Measurements from ENCODE around the gene DOK4. TPM values are rescaled to one million over a fixed set of nuclear protein-coding genes. Genes with fewer than 3 reads are reported as not detected.

The DOK4 gene
- total RNA-seq, 4 donors from 2014 or later = 16.6 to 36.6 (median 26.6) TPM

DNA sequence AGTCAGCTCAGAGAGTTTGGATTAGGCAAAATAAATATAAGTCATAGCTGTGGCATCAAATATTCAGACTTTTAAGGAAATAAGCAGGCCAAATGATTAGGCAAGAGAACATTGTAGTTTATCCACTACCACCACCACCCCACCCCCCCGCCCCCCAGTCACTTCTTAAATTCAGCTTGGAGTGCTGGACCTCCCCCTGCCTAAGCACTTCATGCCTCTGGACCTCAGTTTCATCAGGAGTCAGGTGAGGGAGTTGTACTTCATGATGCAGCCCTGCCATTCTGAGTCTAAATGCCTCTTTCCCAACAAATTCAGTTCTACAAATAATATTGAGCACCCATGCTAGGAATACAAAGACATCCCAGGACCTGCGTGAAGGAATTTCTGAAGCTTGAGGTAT is 21.8 kb downstream of the DOK4 start:
- TF ChIP-seq POLR2AphosphoS5 (IDR thresholded peaks at IDR 0.05) = no peak
- no peak for TF ChIP-seq POLR2A (IDR thresholded peaks at IDR 0.05)
- TF ChIP-seq, protein P1, sequence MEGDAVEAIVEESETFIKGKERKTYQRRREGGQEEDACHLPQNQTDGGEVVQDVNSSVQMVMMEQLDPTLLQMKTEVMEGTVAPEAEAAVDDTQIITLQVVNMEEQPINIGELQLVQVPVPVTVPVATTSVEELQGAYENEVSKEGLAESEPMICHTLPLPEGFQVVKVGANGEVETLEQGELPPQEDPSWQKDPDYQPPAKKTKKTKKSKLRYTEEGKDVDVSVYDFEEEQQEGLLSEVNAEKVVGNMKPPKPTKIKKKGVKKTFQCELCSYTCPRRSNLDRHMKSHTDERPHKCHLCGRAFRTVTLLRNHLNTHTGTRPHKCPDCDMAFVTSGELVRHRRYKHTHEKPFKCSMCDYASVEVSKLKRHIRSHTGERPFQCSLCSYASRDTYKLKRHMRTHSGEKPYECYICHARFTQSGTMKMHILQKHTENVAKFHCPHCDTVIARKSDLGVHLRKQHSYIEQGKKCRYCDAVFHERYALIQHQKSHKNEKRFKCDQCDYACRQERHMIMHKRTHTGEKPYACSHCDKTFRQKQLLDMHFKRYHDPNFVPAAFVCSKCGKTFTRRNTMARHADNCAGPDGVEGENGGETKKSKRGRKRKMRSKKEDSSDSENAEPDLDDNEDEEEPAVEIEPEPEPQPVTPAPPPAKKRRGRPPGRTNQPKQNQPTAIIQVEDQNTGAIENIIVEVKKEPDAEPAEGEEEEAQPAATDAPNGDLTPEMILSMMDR (IDR thresholded peaks at IDR 0.05) = no peak
- TF ChIP-seq EP300 (IDR thresholded peaks at IDR 0.05) = no peak
- Histone ChIP-seq H3K27ac (no peak overlapping the region), H3K27me3 (no peaks in the 10 kb centered on the region), H3K4me1 (peaks cover 3 to 39% (median 16%) of the 10 kb centered on the region in 3 donors), H3K4me3 (no peak overlapping the region), H3K36me3 (peaks cover 0 to 77% of the 10 kb centered on the region in 2 donors), H3K9me3 (no peaks in the 10 kb centered on the region)
- no peak for ATAC-seq
- WGBS, 2 donors (ENCODE audit: low coverage in 1 of 2) = 67 to 75% methylated on average over 1 of the region's 2 CpGs

DNA sequence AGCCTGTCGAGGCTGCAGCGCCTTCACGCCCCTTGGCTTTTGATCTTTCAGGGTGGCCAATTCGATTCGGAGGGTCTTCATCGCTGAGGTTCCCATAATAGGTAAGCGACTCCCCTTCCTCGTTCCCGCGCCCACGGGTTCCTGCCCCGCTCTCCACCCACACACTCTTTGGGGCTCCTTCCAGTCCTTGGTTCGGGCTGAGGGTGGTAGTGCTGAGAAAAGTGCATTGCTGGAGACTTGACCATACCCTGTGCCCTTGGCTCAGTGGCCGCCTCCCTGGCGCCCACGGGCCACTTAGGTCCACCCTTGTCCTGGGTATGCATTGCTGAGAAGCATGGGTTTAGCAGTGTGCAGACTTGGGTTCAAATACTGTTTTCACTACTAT is 23.3 kb downstream of the DOK4 start:
- ATAC-seq = no peak
- 0% methylated on average over 3 of the region's 16 CpGs; no CpG with 5 or more reads in 1 of the 2 donors for WGBS, 2 donors (ENCODE audit: low coverage in 1 of 2)
- Histone ChIP-seq H3K36me3 (peaks cover 0 to 77% of the 10 kb centered on the region in 2 donors), H3K27ac (peak overlapping the region; percentile 76 to 92 (median 91)), H3K4me1 (peaks cover 3 to 39% (median 16%) of the 10 kb centered on the region in 3 donors), H3K9me3 (no peaks in the 10 kb centered on the region), H3K4me3 (peak overlapping the region; percentile 91 to 99), H3K27me3 (no peaks in the 10 kb centered on the region)
- no peak for TF ChIP-seq EP300 (IDR thresholded peaks at IDR 0.05)
- TF ChIP-seq, protein P1 (IDR thresholded peaks at IDR 0.05) = no peak
- TF ChIP-seq POLR2A (IDR thresholded peaks at IDR 0.05) = no peak
- no peak for TF ChIP-seq POLR2AphosphoS5 (IDR thresholded peaks at IDR 0.05)

DNA sequence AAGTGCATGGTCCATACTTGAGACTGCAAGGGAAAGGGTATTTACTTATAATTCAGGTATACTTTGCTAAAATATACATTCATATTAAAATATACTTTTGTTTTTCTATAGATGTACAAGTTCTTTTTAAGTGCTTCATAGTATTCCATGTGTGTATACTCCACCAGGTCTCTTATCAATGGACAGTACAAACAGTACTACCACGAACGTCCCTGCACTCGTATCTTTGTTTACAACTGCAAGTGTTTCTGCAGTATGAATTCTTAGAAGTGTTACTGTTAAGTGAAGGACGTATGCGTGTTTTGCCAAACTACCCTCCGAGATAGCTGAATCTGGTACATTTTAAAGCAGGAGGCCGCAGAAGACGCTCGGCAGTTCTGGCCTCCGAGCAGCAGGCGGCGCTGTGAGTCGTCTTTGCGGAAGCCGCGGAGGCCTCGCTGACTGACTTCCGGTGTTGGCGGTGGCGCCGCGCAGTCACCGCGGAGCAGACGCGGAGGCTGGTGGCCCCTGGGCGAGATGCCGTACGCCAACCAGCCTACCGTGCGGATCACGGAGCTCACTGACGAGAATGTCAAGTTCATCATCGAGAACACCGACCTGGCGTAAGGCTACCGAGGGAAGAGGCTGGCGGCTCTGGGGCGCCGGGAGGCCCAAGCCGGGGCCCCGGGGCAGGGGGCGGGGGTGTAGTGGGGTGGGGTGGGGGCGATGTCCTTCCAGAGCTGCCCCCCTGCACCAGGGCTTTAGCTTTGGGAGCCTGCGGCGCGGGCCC is 23.9 kb downstream of the DOK4 start, which contains the start of gene POLR2C:
TSS of gene POLR2C (plus strand) at position 471 of the 769 bp plus-strand sequence. CDS start at position 517, 46 bp downstream.
- peaks cover 0 to 77% of the 10 kb centered on the region in 2 donors for H3K36me3 ChIP-seq

DNA sequence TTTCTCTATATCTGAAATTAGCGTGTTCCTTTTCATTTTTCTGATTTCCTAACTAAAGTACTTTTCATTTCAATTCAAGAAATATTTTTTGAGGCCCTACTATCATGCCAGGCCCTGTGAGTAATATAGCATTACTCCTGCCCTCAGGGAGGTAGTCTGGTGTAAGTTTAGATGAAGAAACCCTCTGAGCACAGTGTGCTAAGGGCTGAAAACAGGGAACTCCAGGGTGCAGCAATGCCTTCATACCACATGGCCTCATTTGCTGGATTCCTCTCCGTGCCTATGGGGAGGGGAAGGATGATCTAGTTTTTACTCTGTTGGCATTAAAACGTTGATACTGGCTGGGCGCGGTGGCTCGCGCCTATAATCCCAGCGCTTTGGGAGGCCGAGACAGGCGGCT is 34.3 kb downstream of the DOK4 start:
- no peak overlapping the region for H3K27ac ChIP-seq
- no peak for TF ChIP-seq POLR2AphosphoS5 (IDR thresholded peaks at IDR 0.05)
- no peak for TF ChIP-seq EP300 (IDR thresholded peaks at IDR 0.05)
- TF ChIP-seq, protein P1 (IDR thresholded peaks at IDR 0.05) = no peak
- no peak overlapping the region for H3K4me3 ChIP-seq
- H3K27me3 ChIP-seq = no peaks in the 10 kb centered on the region
- no peak for ATAC-seq
- H3K36me3 ChIP-seq = peaks cover 3 to 65% of the 10 kb centered on the region in 2 donors
- peaks cover 0 to 35% (median 5%) of the 10 kb centered on the region in 3 donors for H3K4me1 ChIP-seq
- 93% methylated on average over 1 of the region's 10 CpGs; no CpG with 5 or more reads in 1 of the 2 donors for WGBS, 2 donors (ENCODE audit: low coverage in 1 of 2)
- no peaks in the 10 kb centered on the region for H3K9me3 ChIP-seq

More for the DNA sequence above, 23.9 kb downstream of the DOK4 start, which contains the start of gene POLR2C:
- peak; percentile 99 for TF ChIP-seq POLR2AphosphoS5 (IDR thresholded peaks at IDR 0.05)
- TF ChIP-seq POLR2A (IDR thresholded peaks at IDR 0.05) = peak; percentile 94 to 96
- TF ChIP-seq, protein P1 (IDR thresholded peaks at IDR 0.05) = peak; percentile 95 to 98 (median 96)
- no peak for TF ChIP-seq EP300 (IDR thresholded peaks at IDR 0.05)
- Histone ChIP-seq H3K27me3 (no peaks in the 10 kb centered on the region), H3K4me1 (peaks cover 3 to 39% (median 16%) of the 10 kb centered on the region in 3 donors), H3K27ac (peak within 1 kb of the TSS; percentile 76 to 92 (median 91)), H3K9me3 (no peaks in the 10 kb centered on the region), H3K4me3 (peak within 1 kb of the TSS; percentile 91 to 99)
- ATAC-seq = peak; percentile 94
- 0 to 2% methylated on average over 5 to 12 of the region's 47 CpGs for WGBS, 2 donors (ENCODE audit: low coverage in 1 of 2)

Data from gastroesophageal sphincter (tissue), 4 donors.